ENCODE measurements around the gene AQP5. TPM values are rescaled to one million over a fixed set of nuclear protein-coding genes. Genes with fewer than 3 reads are reported as not detected.
A peak's percentile ranks its signal among the peaks of the same experiment; 100 is the strongest.
"Not testable (repeated sequence)": the region's sequence is repeated elsewhere in the genome, so short reads cannot be mapped to it uniquely, and the experiment has no call there.

Gene AQP5
- total RNA-seq, 1 experiment from 2014 or later: not detected

GRCh38 chr12:49980501-49981349 is 19.1 kb downstream of the AQP5 start:
- DNase-seq (ENCODE audit: low spot score): no peak

DNA sequence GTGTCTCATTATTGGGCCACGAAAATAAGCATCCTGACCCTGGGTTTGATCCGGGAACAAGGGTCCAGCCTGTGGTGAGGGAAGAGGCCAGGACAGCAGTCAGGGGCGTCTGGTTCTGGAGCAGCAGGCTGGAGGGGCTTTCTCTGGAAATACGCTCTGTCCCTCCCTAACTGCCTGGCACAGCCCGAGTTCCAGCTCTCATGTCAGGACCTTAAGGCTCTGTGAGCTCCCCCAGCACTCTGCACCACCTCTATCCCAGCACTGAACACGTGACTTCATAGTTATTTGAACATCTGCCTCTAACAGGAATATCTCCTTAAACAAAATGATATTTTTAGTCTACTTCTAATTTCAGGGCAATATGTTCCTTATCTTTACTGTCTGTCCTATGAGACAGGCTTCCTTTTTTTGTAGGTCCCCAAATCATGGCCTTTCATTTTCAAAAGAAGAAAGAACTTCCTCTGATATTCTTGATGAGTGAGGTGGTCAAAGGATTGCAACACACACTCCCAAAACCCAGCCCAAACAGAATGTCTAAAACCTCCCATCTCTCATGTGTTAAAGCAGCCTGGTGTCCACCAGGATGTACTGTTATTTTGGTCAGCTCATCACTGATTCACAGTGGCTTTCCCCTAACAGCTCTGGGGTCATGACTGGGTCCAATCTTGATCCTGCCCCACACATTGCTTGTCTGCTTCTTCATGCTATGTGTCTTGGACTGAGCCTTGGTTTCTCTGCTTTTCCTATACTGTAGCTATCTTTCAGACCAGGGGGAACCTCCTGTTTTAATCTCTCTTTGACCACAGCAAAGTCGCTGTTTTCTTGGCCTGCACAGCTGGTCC is 20.8 kb downstream of the AQP5 start:
- DNase-seq (ENCODE audit: low spot score): no peak

- peak; percentile 53 for DNase-seq (ENCODE audit: low spot score)
Measured at GRCh38 chr12:49983892-49984291, 22.2 kb downstream of the AQP5 start.

DNA sequence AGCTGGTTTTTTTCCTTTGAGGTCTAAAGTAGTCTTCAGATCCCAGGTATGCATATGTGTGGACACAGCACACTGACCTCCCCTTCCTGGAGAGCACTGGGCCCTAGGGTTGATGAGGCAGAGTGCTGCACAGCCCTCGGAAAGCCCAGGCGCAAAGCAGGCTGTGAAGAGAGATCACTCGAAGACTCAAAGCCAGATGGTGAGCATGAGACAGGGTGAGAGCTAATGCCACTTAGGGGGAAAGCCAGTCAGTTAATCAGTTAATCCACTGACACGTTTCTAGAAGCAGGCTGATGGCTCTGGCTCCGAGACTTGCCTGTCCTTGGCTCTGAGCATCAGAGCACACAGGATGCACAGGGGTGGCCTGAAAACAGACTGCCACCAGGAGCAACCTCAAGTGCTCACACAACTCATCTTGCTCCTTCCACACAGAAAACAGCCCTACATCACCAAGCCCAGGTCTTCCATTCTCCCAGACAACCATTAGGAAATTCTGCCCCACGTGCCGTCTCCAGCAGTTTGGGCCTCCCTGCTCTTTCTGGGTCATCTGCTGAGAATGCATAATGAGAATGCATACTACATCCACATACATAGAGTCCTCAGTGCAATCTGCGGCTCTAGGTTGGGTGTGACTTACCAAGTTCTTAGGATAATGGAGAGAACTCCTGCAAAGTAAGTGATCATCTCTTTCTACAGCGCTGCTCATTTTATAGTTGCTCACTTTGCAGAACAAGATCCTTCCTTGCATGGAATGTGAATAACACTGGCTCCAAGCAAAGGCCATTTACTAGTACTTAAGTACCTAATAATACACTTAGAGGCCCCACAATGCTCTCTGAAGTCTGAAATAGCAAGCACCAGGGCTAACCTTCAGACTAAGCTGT is 23.0 kb downstream of the AQP5 start:
- no peak for DNase-seq (ENCODE audit: low spot score)

DNA sequence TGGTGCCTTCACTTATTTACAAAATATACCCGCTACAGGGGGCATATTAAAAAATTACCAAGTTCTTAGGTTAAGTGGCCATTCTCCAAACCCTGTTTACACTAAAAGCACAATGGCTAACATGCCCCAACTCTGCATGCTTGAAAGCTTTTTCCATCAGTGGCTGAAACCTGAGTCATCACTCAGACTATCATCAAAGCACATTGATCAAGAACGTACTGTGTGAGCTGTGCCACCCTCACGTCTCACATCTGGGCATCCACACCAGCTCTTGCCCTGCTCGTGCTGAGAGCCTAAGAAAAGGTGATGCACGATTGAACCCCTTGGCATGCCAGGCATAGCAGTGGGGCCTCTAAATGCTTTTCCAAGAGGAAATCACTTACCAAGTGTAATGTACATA is 24.3 kb downstream of the AQP5 start:
- no peak for DNase-seq (ENCODE audit: low spot score)

DNA sequence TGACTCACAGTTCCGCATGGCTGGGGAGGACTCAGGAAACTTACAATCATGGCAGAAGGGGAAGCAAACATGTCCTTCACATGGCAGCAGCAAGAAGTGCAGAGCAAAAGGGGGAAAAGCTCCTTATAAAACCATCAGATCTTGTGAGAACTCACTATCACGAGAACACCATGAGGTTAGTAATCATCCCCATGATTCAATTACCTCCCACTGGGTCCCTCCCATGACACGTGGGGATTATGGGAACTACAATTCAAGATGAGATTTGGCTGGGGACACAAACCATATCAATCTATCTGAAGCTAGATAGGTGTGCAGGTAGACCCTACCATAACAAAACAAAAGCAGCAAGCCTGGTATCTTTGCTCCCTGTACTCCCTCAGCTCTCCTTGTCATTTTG is 24.8 kb downstream of the AQP5 start:
- DNase-seq (ENCODE audit: low spot score): not testable (repeated sequence)

GRCh38 chr12:49987625-49988303 is 26.1 kb downstream of the AQP5 start:
- DNase-seq (ENCODE audit: low spot score): no peak

DNA sequence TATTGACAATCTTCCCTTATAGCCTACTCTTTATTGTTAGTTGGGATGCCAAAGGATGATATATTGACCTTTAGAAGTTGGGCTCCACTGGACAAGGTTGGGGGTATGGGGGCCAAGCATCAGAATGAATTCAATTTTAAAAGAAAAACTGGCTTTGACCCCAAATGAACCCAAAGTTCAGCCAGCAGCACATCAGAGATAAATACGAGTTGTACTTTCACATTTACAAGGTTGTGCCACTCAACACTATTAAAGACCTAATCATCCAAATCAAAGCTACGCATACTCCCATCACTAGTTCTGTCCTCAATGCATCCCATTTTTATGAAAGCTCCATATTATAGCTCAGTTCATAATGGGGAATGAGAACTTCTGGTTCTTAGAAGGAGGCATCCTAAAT is 27.7 kb downstream of the AQP5 start:
- not testable (repeated sequence) for DNase-seq (ENCODE audit: low spot score)

- no peak for DNase-seq (ENCODE audit: low spot score)
Measured at GRCh38 chr12:49990273-49990672, 28.6 kb downstream of the AQP5 start.

- DNase-seq (ENCODE audit: low spot score): no peak
Measured at GRCh38 chr12:49998453-49998852, 36.8 kb downstream of the AQP5 start.

DNA sequence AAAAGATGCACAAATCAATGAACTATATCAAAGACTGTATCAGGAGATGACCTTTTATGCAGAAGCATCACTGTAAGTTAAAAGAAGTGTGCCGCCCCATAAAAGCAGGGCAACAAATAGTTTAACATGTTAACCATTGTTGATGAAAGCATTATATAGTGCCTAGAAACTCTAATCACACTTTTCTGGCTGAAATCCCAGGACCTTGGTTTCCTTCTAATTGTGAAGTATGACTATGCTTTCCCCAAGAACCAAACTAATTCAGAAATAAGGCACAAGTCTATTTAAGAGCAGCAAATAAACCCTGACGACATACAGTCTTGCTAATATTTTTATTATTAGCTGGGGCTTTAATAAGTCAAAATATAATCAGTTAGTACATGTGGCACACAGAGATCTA is 41.9 kb downstream of the AQP5 start:
- no peak for DNase-seq (ENCODE audit: low spot score)

- DNase-seq (ENCODE audit: low spot score): no peak
Measured at GRCh38 chr12:50004696-50005095, 43.0 kb downstream of the AQP5 start.

- DNase-seq (ENCODE audit: low spot score): no peak
Measured at GRCh38 chr12:50005175-50005574, 43.5 kb downstream of the AQP5 start.

DNA sequence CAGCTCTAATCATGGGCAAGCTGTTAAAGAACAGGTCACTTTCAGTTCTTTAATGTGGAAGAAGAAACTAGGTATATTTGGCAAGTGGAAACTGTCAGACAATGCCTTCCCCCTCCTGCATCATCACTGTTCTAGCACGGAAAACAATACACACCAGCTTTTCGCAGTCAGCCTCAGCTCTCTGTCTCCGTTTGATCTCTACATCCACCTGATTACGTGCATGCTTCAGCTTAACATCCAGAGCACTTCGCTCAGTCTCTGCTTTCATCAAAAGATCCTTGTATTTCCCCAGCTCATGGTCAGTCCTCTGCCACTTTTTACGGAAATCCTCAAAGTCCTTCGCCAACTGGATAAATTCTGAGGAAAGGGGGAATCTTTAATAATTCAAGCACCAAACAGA is 44.6 kb downstream of the AQP5 start:
- DNase-seq (ENCODE audit: low spot score): no peak

GRCh38 chr12:50006754-50007442 is 45.2 kb downstream of the AQP5 start:
- no peak for DNase-seq (ENCODE audit: low spot score)

- no peak for DNase-seq (ENCODE audit: low spot score)
Measured at GRCh38 chr12:50013361-50014147, 51.9 kb downstream of the AQP5 start.

DNA sequence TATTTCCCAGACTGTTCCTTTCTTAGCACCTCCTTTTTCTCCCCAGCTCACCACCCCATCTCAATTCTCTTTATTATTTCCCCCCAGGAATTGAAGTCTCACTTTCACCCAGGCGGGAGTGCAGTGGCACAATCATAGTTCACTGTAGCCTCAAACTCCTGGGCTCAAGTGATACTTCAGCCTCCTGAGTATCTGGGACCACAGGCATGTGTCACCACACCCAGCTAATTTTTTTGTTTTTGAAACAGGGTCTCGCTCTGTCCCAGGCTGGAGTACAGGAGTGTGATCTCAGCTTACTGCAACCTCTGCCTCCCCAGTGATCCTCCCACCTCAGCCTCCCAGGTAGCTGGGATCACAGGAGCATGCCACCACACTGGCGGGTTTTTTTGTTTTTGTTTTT is 52.7 kb downstream of the AQP5 start:
- DNase-seq (ENCODE audit: low spot score): no peak

All from H4 (cell line).